Peyer's patch (tissue), 4 donors: ENCODE results near the gene RAMP3.

Source experiments
- CTCF ChIP-seq, 6 experiments: fragments of 450-650 bp in 4 of 6; fragments of 200-600 bp in 2 of 6; sonication (generic) in 1 of 6; IDR thresholded peaks; one replicate each; pipeline ENCODE4 v1.5.1; 2017 to 2019; ENCODE audit warnings: antibody characterized with exemption in 6 of 6, mild to moderate bottlenecking in 3 of 6, moderate library complexity in 1 of 6
- POLR2A ChIP-seq, 2 donors: fragments of 450-650 bp; IDR thresholded peaks; one replicate each; pipeline ENCODE4 v1.5.1; 2017; ENCODE audit warnings: antibody characterized with exemption in 2 of 2, mild to moderate bottlenecking in 2 of 2, moderate library complexity in 2 of 2

DNA sequence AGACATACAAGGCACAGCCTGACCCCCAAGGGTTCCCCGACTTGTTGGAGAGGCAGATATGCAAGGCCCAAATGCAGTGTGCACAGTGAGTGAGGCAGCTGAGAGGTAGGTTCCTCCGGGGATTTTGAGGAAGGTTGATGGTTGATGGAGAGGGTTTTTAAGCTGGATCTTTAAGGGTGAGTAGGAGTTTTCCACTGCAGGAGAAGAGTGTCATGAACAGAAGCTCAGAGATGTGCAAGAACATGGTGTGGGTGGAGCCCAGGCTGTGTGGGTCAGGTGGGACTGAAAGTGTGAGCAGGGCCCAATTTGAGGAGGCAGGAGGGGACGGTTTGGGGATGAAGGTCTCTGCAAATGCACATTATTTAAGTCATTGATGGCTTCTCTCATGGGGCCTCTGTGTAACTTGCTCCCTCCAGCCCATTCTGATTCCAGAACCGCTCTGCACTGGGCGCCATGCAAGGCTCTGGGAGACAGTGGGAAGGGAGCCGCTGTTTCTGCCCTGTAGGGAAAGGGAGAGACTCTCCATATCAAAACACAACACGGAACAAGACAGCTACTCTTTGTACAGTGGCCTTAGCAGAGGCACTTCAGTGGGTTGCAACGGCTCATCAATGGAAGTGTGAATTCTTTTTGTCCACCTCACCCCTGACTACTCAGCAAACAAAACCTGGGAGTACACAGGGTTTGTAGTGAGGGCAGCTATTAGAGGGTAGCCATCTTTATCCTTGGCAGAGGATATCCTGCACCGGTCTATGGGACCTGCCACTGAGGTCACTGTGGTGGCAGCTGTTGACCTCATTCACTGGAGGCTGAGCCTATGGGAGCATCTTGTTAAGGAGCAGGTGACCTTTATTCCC, 29.7 kb downstream of the RAMP3 start:
- TF ChIP-seq POLR2A (IDR thresholded peaks at IDR 0.05) (no peak), CTCF (IDR thresholded peaks at IDR 0.05) (no peak)
